Activated naive CD8-positive, alpha-beta T cell treated with anti-CD3 and anti-CD28 coated beads for 36 hours (primary cell): Measurements from ENCODE around the gene DPH5. TPM values are rescaled to one million over a fixed set of nuclear protein-coding genes. Genes with fewer than 3 reads are reported as not detected.
"Not testable (repeated sequence)": the region's sequence is repeated elsewhere in the genome, so short reads cannot be mapped to it uniquely, and the experiment has no call there.

Source experiments
- DNase-seq: peaks from one replicate; pipeline ENCODE4 v3.0.0; 2021
- H3K27ac Mint-ChIP-seq: one replicate; pipeline ENCODE4 v1.8.0; 2022; ENCODE audit warnings: mild to moderate bottlenecking, moderate library complexity, mixed read lengths
- H3K27me3 Mint-ChIP-seq: one replicate; pipeline ENCODE4 v1.8.0; 2022; ENCODE audit warnings: mild to moderate bottlenecking, mixed read lengths
- H3K36me3 Mint-ChIP-seq: one replicate; pipeline ENCODE4 v1.8.0; 2021; ENCODE audit warnings: mild to moderate bottlenecking, mixed read lengths
- H3K4me1 Mint-ChIP-seq: one replicate; pipeline ENCODE4 v1.8.0; 2021; ENCODE audit warnings: mixed read lengths
- H3K4me3 Mint-ChIP-seq: one replicate; pipeline ENCODE4 v1.8.0; 2022; ENCODE audit warnings: mild to moderate bottlenecking, moderate library complexity, mixed read lengths
- H3K9me3 Mint-ChIP-seq: one replicate; pipeline ENCODE4 v1.8.0; 2022; ENCODE audit warnings: mixed read lengths
- total RNA-seq, 2 experiments: library from RNA; stranded (reverse); gene quantifications; one replicate each; pipeline ENCODE4 v1.2.3, GENCODE V29; 2021

The DPH5 gene
- total RNA-seq, 2 experiments from 2014 or later: 65.0 to 70.8 TPM

DNA sequence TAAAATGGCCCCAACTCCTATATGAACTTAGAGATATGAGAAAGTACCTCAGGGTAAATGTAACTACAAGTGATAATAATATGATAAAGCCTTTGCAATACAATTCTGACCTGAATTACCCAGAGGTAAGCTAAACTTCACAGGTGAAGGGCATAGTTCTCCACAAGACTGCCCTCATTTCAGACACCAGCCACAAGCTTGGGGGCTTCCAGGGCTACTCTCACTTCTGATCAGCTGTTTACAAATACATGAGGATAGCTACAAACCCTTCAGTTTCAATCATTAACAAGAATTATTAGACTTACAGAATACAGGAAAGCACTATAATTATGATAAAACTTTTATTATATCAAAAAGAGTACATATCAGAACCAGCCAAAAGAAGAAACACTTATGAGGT, 18.7 kb upstream of the DPH5 start:
- peaks cover 14% of the 10 kb centered on the region for H3K9me3 Mint-ChIP-seq
- peaks cover 18% of the 10 kb centered on the region for H3K36me3 Mint-ChIP-seq
- H3K27ac Mint-ChIP-seq: no peak overlapping the region
- no peak for DNase-seq
- H3K4me1 Mint-ChIP-seq: no peaks in the 10 kb centered on the region
- H3K27me3 Mint-ChIP-seq: no peaks in the 10 kb centered on the region
- H3K4me3 Mint-ChIP-seq: no peak overlapping the region

DNA sequence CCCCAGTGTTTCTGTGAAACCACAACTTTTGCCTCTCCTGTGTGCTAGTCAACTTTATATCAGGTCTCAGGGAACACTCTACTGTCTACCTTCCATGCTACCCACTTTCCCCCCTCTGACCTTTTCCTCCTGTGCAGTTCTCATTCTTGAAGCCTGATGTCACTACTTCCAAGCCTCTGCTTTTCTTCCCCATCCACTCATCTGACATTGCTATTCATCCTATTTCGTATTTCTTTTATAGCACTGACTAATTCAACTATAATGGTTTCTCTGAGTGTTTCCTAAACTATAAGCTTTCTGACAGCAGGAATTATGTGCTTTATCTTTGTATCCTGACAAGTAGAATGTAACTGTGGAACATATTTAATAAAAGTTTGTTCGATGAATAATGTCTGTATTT, 18.2 kb upstream of the DPH5 start:
- H3K27ac Mint-ChIP-seq: no peak overlapping the region
- DNase-seq: no peak
- no peak overlapping the region for H3K4me3 Mint-ChIP-seq
- H3K27me3 Mint-ChIP-seq: no peaks in the 10 kb centered on the region
- no peaks in the 10 kb centered on the region for H3K4me1 Mint-ChIP-seq
- H3K9me3 Mint-ChIP-seq: peaks cover 15% of the 10 kb centered on the region
- H3K36me3 Mint-ChIP-seq: peaks cover 18% of the 10 kb centered on the region

GRCh38 chr1:101041300-101041699, 15.7 kb upstream of the DPH5 start:
- H3K27ac Mint-ChIP-seq: no peak overlapping the region

DNA sequence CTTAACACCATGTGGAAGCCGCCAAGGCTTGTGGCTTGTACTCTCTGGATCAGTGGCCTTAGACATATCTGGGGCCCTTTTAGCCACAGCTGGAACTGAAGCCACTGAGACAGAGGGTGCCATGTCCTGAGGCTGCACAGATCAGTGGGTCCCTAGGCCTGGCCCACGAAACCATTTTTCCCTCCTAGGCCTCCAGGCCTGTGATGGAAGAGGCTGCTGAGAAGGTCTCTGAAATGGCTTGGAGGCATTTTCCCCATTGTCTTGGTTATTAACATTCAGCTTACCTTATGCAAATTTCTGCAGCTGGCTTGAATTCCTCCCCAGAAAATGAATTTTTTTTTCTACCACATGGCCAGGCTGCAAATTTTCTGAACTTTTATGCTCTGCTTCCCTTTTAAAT, 15.1 kb upstream of the DPH5 start:
- H3K27me3 Mint-ChIP-seq: no peaks in the 10 kb centered on the region
- peaks cover 33% of the 10 kb centered on the region for H3K36me3 Mint-ChIP-seq
- no peak overlapping the region for H3K4me3 Mint-ChIP-seq
- H3K9me3 Mint-ChIP-seq: peaks cover 16% of the 10 kb centered on the region
- no peak overlapping the region for H3K27ac Mint-ChIP-seq
- no peak for DNase-seq
- H3K4me1 Mint-ChIP-seq: peaks cover 16% of the 10 kb centered on the region

More at GRCh38 chr1:101041300-101041699, 15.7 kb upstream of the DPH5 start:
- no peak for DNase-seq
- Mint-ChIP-seq H3K9me3 (peaks cover 16% of the 10 kb centered on the region), H3K4me1 (peaks cover 11% of the 10 kb centered on the region), H3K36me3 (peaks cover 34% of the 10 kb centered on the region), H3K4me3 (no peak overlapping the region), H3K27me3 (no peaks in the 10 kb centered on the region)

GRCh38 chr1:101039245-101039644, 13.7 kb upstream of the DPH5 start:
- no peak for DNase-seq
- peaks cover 16% of the 10 kb centered on the region for H3K9me3 Mint-ChIP-seq
- peaks cover 19% of the 10 kb centered on the region for H3K4me1 Mint-ChIP-seq
- no peaks in the 10 kb centered on the region for H3K27me3 Mint-ChIP-seq
- no peak overlapping the region for H3K27ac Mint-ChIP-seq
- no peak overlapping the region for H3K4me3 Mint-ChIP-seq
- H3K36me3 Mint-ChIP-seq: peaks cover 25% of the 10 kb centered on the region

DNA sequence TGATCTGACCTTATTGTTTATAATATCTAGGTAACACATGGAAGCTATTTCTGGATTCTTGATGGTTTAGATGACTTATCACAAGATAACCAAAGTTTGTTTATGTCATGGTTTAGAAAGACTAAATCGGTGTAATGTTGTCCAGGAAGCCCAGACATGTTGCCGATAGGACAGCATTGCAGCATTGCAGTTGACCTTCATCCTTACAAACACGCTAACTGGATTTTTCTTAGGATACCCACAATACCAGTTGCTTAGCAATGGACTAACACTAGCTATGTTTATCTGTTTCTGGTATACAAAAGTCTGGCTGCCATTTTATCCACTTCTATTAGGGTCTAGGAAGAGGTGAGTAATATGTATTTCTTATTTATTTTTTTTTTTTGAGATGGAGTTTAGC, 11.7 kb upstream of the DPH5 start:
- H3K27ac Mint-ChIP-seq: no peak overlapping the region
- peaks cover 27% of the 10 kb centered on the region for H3K4me1 Mint-ChIP-seq
- no peak overlapping the region for H3K4me3 Mint-ChIP-seq
- peaks cover 36% of the 10 kb centered on the region for H3K36me3 Mint-ChIP-seq
- DNase-seq: no peak
- H3K9me3 Mint-ChIP-seq: peaks cover 19% of the 10 kb centered on the region
- no peaks in the 10 kb centered on the region for H3K27me3 Mint-ChIP-seq

DNA sequence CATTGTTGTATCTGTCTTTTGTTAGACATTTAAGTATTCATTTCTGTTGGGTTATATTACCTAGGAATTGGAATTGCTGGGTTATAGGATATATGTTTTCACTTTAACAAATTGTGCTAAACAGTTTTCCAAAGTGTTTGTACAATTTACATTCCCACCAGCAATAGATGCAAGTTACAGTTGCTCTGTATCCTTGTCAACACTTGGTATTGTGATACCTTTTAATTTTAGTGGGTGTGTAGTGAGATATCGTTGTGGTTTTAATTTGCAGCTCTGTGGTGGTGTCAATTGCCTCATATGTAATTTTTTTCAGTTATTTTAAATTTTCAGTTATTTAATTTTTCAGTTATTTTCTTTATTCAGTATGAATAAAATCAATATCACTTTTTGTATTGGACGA, 7.4 kb upstream of the DPH5 start:
- Mint-ChIP-seq H3K9me3 (peaks cover 3% of the 10 kb centered on the region), H3K27me3 (no peaks in the 10 kb centered on the region), H3K4me3 (no peak overlapping the region), H3K4me1 (peaks cover 44% of the 10 kb centered on the region), H3K36me3 (peaks cover 61% of the 10 kb centered on the region), H3K27ac (no peak overlapping the region)
- DNase-seq: no peak

DNA sequence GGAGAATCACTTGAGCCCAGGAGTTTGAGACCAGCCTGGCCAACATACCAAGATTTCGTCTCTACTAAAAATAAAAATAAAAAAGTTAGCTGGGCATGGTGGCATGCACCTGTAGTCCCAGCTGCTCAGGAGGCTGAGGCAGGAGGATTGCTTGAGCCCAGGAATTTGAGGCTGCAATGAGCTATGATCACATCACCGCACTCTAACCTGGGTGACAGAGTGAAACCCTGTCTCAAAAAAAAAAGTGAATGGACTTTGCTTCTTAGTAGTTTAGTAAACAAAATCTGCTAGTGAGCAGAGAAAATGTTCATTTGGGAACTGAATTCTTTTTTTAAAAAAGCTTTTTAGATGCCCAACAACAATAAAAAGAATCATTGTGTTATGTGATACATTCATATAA, 6.5 kb upstream of the DPH5 start:
- DNase-seq, H3K27me3 Mint-ChIP-seq, H3K9me3 Mint-ChIP-seq, H3K27ac Mint-ChIP-seq, H3K4me3 Mint-ChIP-seq: not testable (repeated sequence)
- Mint-ChIP-seq H3K4me1 (peaks cover 49% of the 10 kb centered on the region), H3K36me3 (peaks cover 62% of the 10 kb centered on the region)

GRCh38 chr1:101030881-101031280, 5.3 kb upstream of the DPH5 start:
- no peak for DNase-seq
- Mint-ChIP-seq H3K9me3 (peaks cover 3% of the 10 kb centered on the region), H3K4me1 (peaks cover 48% of the 10 kb centered on the region), H3K27me3 (no peaks in the 10 kb centered on the region), H3K4me3 (no peak overlapping the region), H3K36me3 (peaks cover 65% of the 10 kb centered on the region), H3K27ac (no peak overlapping the region)

- DNase-seq: no peak
- Mint-ChIP-seq H3K27me3 (no peaks in the 10 kb centered on the region), H3K36me3 (peaks cover 71% of the 10 kb centered on the region), H3K4me1 (peaks cover 47% of the 10 kb centered on the region), H3K4me3 (no peak overlapping the region), H3K27ac (no peak overlapping the region), H3K9me3 (peaks cover 3% of the 10 kb centered on the region)
Observed at GRCh38 chr1:101029184-101029583, 3.6 kb upstream of the DPH5 start.

DNA sequence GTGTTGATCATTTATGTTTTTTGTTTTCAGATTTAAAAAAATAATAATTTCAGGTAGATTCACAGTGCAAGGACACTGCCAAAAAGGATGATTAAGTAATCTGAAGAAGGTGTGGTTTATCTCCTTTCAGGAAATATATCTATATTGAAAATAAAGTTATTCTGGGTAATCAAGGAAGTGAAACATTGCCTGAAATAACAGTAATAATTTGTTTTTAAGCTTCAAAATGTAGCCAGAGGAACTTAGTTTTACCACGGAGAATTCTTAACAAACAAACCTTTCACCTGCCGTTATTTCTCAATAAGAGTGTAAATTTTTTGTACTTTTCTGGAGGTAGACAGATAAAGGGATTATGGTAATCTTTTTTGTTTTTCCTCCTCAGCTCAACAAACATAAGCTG, 2.9 kb upstream of the DPH5 start:
- H3K4me3 Mint-ChIP-seq: peak overlapping the region; percentile 22
- no peak for DNase-seq
- no peak overlapping the region for H3K27ac Mint-ChIP-seq
- H3K36me3 Mint-ChIP-seq: peaks cover 75% of the 10 kb centered on the region
- H3K9me3 Mint-ChIP-seq: peaks cover 3% of the 10 kb centered on the region
- H3K27me3 Mint-ChIP-seq: no peaks in the 10 kb centered on the region
- H3K4me1 Mint-ChIP-seq: peaks cover 51% of the 10 kb centered on the region

GRCh38 chr1:101027194-101027772, 1.7 kb upstream of the DPH5 start:
- DNase-seq: no peak
- H3K27ac Mint-ChIP-seq: peak overlapping the region; percentile 59
- H3K36me3 Mint-ChIP-seq: peaks cover 75% of the 10 kb centered on the region
- H3K4me3 Mint-ChIP-seq: peak overlapping the region; percentile 99
- H3K4me1 Mint-ChIP-seq: peaks cover 52% of the 10 kb centered on the region
- no peaks in the 10 kb centered on the region for H3K9me3 Mint-ChIP-seq
- H3K27me3 Mint-ChIP-seq: no peaks in the 10 kb centered on the region

- Mint-ChIP-seq H3K9me3 (no peaks in the 10 kb centered on the region), H3K36me3 (peaks cover 75% of the 10 kb centered on the region), H3K4me1 (peaks cover 52% of the 10 kb centered on the region), H3K27me3 (no peaks in the 10 kb centered on the region), H3K27ac (peak overlapping the region; percentile 99), H3K4me3 (peak overlapping the region; percentile 99)
- no peak for DNase-seq
Observed at GRCh38 chr1:101026430-101026788, 825 bp upstream of the DPH5 start.

- Mint-ChIP-seq H3K4me1 (peaks cover 53% of the 10 kb centered on the region), H3K27me3 (no peaks in the 10 kb centered on the region), H3K9me3 (no peaks in the 10 kb centered on the region), H3K36me3 (peaks cover 76% of the 10 kb centered on the region), H3K4me3 (peak overlapping the region; percentile 99), H3K27ac (peak overlapping the region; percentile 99)
- no peak for DNase-seq
Observed at GRCh38 chr1:101025283-101025656, 314 bp downstream of the DPH5 start.

GRCh38 chr1:101022294-101022693, 3.3 kb downstream of the DPH5 start:
- Mint-ChIP-seq H3K27me3 (no peaks in the 10 kb centered on the region), H3K27ac (no peak overlapping the region), H3K9me3 (no peaks in the 10 kb centered on the region), H3K4me3 (no peak overlapping the region), H3K36me3 (peaks cover 70% of the 10 kb centered on the region), H3K4me1 (peaks cover 41% of the 10 kb centered on the region)
- no peak for DNase-seq

GRCh38 chr1:101017448-101017847, 8.1 kb downstream of the DPH5 start:
- no peak for DNase-seq
- no peaks in the 10 kb centered on the region for H3K27me3 Mint-ChIP-seq
- H3K9me3 Mint-ChIP-seq: no peaks in the 10 kb centered on the region
- H3K4me1 Mint-ChIP-seq: peaks cover 32% of the 10 kb centered on the region
- no peak overlapping the region for H3K27ac Mint-ChIP-seq
- peaks cover 69% of the 10 kb centered on the region for H3K36me3 Mint-ChIP-seq
- H3K4me3 Mint-ChIP-seq: no peak overlapping the region
